HG02588 (cell line): ENCODE data around the gene U2AF1L4.
A peak's percentile ranks its signal among the peaks of the same experiment; 100 is the strongest.
"Not testable (repeated sequence)": the region's sequence is repeated elsewhere in the genome, so short reads cannot be mapped to it uniquely, and the experiment has no call there.

Experiments
- ATAC-seq: cut with Tn5 transposase; IDR thresholded peaks from one replicate; pipeline ENCODE4 v1.9.1; 2021; ENCODE audit warnings: mild to moderate bottlenecking, moderate library complexity; ENCODE audit not compliant: unreplicated experiment

Gene U2AF1L4

DNA sequence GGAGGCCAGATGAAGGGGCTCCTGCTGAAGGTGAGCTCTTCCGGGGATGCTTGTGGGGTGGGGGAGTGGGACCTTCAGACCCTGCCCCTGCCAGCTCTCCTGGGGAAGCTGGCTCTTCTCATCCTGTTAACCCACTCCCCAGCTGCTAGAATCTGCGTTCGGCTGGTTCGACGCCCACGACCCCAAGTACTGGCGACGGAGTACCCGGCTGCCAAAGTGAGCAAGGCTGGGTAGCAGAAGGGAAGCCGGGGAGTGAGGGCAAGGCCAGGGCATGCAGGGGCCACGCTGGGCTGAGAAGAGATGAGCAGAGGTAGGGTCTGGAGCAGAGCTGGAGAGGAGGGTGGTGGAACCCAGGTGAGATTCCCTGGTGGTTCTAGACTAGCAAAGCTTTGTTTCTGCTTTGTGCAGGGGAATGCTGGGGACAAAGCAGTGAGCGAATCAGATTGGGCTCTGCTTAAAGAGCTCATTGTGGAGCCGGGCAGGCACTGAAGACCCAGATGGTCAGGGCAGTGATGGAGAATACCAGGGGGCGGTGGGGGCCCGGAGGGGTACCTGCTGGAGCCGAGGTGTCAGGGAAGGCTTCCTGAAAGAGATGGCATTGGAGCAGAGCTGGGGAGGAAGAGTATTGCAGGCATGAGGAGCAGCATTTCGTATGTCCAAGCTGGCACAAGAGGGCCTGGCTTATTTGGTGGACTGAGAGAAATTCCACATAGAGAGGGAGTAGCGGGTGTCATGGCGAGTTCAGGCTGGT lies 17.1 kb downstream of the U2AF1L4 start:
- ATAC-seq: no peak

DNA sequence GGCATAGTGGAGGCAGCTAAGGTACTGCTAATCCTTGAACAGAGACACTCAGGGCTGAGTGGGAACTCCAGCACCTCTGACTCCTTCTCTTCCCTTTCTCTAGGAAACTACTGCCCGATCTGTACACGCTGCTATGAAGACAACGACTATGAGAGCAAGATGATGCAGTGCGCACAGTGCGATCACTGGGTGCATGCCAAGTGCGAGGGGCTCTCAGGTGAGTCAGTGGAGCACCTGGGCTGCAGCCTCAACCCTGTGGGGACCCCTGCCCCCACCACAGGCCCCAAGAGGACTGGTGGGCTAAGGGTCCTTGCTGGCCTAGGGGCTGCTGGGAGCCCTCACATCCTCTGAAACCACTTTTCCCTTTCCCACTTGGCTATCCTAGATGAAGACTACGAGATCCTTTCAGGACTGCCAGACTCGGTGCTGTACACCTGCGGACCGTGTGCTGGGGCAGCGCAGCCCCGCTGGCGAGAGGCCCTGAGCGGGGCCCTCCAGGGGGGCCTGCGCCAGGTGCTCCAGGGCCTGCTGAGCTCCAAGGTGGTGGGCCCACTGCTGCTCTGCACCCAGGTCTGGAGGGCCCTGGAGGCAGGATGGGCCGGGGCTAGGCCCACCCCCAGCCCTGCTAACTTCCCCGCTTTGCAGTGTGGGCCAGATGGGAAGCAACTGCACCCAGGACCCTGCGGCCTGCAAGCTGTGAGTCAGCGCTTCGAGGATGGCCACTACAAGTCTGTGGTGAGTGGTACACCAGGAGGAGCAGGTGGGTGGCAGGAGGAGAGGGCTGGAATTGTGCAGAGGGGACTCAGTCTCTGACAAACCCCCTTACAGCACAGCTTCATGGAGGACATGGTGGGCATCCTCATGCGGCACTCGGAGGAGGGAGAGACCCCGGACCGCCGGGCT lies 17.9 kb downstream of the U2AF1L4 start:
- ATAC-seq: no peak

DNA sequence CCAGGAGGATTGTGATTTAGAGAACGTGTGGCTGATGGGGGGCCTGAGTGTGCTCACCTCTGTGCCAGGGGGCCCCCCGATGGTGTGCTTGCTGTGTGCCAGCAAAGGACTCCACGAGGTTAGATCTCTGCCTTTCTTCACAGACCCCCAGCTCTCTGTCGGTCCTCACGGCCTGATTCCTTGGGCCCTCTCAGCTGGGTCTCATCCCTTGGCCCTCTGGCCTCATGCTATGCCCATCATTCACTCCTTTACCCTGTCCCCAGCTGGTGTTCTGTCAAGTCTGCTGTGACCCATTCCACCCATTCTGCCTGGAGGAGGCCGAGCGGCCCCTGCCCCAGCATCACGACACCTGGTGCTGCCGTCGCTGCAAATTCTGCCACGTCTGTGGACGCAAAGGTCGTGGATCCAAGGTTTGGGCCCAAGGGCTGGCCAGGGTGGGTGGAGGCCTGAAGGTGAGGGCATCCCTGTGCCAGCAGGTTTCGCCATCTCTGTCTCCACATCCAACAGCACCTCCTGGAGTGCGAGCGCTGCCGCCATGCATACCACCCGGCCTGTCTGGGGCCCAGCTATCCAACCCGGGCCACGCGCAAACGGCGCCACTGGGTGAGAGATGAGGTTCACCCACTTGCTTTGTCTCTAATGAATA lies 19.9 kb downstream of the U2AF1L4 start:
- ATAC-seq: no peak

DNA sequence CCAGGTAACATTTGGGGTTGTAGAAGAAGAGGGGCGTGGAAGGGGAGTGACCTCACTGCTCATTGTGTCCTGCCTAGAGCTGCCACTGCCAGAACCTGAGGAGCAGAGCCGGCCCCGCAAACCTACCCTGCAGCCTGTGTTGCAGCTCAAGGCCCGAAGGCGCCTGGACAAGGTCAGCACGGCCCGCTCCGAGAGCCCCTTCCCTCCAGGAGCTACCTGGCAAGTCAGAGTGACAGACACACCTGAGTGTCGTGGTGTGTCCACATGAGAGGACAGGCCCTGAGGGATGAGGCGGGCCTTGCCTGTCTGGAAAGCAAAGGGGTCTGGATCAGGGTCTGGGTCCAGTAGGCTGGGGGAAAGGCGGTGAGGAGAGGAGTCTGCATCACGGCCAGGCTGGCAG lies 20.7 kb downstream of the U2AF1L4 start:
- no peak for ATAC-seq

DNA sequence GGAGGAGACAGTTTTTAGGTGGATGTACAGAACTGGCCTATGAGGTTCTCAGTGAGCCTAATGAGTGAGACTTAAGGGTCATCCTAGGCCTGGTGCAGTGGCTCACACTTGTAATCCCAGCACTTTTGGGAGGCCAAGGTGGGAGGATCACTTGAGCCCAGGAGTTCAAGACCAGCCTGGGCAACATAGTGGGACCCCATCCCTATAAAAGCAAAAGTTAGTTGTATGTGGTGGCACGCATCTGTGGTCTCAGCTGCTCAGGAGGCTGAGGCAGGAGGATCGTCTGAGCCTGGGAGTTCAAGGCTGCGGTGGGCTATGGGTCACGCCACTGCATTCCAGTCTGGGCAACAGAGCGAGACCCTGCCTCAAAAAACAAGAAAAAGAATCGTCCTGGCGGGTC lies 21.1 kb downstream of the U2AF1L4 start:
- not testable (repeated sequence) for ATAC-seq

DNA sequence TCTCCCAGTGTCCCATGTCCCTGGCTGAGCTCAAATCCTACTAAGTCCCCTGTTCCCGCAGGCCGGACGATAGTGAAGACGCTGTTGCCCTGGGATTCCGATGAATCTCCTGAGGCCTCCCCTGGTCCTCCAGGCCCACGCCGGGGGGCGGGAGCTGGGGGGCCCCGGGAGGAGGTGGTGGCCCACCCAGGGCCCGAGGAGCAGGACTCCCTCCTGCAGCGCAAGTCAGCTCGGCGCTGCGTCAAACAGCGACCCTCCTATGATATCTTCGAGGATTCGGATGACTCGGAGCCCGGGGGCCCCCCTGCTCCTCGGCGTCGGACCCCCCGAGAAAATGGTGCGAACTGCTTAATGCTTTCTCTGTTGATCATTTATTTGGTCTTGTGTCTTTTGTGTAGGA lies 21.5 kb downstream of the U2AF1L4 start:
- no peak for ATAC-seq

DNA sequence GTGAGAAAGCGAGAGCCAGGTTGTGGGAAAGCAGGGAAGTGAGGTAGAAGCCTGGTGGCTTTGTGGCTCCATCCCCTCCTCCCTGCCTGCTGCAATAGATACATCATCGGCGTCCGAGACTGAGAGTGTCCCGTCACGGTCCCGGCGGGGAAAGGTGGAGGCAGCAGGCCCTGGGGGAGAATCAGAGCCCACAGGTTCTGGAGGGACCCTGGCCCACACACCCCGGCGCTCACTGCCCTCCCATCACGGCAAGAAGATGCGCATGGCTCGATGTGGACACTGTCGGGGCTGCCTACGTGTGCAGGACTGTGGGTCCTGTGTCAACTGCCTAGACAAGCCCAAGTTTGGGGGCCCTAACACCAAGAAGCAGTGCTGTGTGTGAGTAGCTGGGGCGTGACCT lies 22.3 kb downstream of the U2AF1L4 start:
- ATAC-seq: no peak

DNA sequence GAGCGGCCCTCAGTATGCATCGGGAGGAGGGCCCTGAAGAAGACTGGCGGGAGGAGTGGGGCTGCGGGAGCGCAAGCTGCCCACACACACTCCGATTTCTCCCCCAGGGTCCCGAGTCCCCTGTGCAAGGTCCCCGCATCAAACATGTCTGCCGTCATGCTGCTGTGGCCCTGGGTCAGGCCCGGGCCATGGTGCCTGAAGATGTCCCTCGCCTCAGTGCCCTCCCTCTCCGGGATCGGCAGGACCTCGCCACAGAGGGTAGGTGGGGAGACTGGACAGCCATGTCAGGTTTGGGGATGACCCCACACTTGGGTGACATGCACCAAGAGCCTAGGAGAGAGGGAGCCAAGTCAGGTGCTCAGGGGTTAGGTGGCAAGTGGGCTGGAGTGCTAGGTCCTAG lies 22.8 kb downstream of the U2AF1L4 start:
- no peak for ATAC-seq

DNA sequence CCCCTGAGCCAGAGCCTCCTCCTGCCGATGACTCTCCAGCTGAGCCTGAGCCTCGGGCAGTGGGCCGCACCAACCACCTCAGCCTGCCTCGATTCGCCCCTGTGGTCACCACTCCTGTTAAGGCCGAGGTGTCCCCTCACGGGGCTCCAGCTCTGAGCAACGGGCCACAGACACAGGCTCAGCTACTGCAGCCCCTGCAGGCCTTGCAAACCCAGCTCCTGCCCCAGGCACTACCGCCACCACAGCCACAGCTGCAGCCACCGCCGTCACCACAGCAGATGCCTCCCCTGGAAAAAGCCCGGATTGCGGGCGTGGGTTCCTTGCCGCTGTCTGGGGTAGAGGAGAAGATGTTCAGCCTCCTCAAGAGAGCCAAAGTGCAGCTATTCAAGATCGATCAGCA lies 23.8 kb downstream of the U2AF1L4 start:
- ATAC-seq: no peak

DNA sequence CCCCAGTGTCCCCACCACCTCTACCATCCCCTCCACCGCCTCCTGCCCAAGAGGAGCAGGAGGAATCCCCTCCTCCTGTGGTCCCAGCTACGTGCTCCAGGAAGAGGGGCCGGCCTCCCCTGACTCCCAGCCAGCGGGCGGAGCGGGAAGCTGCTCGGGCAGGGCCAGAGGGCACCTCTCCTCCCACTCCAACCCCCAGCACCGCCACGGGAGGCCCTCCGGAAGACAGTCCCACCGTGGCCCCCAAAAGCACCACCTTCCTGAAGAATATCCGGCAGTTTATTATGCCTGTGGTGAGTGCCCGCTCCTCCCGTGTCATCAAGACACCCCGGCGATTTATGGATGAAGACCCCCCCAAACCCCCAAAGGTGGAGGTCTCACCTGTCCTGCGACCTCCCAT lies 24.6 kb downstream of the U2AF1L4 start:
- ATAC-seq: no peak

DNA sequence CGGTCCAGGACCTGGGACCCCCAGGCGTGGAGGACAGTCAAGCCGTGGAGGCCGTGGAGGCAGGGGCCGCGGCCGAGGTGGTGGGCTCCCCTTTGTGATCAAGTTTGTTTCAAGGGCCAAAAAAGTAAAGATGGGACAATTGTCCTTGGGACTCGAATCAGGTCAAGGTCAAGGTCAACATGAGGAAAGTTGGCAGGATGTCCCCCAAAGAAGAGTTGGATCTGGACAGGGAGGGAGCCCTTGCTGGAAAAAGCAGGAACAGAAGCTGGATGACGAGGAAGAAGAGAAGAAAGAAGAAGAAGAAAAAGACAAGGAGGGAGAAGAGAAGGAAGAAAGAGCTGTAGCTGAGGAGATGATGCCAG lies 25.1 kb downstream of the U2AF1L4 start:
- ATAC-seq: no peak

DNA sequence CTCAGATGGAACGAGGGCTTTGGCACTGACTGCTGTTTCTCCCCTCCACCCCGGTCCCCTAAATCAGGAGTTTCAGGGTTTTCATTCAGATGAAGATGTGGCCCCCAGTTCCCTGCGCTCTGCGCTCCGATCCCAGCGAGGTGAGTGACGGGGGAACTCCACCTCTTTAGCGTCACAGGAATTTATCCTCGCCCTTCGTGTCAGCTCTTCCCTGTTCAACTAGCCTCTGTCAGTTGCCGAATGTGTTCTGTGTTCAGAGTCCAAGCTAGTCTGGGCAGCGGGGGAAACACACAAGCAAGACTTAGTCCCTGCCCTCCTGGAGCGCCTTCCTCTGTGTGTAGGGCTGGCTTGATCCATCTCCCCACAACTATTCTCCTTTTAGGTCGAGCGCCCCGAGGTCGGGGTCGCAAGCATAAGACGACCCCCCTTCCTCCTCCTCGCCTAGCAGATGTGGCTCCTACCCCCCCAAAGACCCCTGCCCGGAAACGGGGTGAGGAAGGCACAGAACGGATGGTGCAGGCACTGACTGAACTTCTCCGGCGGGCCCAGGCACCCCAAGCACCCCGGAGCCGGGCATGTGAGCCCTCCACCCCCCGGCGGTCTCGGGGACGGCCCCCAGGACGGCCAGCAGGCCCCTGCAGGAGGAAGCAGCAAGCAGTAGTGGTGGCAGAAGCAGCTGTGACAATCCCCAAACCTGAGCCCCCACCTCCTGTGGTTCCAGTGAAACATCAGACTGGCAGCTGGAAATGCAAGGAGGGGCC lies 25.6 kb downstream of the U2AF1L4 start:
- no peak for ATAC-seq

DNA sequence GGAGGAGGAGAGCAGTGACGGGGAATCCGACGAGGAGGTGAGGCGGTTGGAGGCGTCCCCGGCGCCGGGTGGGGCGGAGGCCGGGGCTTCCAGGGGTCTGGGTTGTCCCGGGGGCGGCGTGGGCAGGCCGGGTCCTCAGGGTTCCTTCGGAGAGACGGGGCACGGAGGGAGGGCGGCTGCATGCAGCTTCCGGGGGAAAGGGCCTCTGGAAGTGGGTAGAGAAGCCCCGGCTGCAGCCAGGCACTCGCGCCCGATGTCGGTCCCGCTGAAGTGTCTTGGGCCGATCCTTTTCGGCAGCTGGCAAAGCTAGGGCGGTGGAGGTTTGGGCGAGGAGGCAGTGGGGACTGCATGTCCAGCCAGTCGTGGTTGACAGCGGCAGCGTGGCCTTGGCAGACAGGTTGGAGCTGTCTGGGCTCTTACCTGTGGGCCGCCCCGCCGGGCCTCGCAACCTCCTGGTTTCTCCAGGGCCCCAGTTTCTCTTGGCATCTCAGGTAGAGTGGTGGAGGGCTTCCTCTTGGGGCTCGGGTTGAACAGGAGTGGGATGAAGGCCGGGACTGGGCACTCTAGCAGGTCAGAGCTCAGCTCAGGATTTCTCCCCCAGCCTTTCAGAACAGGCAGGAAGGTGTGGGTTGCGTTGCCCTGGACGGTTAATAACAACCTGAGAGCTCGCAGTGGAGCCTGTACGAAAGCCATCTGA lies 26.7 kb downstream of the U2AF1L4 start:
- no peak for ATAC-seq

DNA sequence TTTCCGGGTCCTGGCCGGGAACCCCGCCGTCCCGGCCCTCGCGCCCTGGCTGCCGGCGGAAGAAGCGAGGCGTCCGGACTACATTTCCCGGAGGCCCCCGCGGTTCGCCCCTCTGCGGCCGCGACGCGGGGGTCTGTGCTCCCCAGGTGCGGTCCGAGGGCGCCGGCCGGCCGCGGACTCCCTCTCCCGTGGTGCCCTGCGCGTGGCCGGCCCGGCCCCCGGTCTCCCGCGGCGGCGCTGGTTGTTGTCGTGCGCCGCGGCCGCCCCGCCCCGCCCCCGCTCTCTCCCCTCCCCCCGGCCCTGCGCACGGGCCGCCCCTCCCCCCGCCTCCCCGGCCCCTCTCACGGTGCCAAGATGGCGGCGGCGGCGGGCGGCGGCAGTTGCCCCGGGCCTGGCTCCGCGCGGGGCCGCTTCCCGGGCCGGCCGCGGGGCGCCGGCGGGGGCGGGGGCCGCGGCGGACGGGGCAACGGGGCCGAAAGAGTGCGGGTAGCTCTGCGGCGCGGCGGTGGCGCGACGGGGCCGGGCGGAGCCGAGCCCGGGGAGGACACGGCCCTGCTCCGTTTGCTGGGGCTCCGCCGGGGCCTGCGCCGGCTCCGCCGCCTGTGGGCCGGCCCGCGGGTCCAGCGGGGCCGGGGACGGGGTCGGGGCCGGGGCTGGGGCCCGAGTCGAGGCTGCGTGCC lies 27.4 kb downstream of the U2AF1L4 start, which contains the start of gene KMT2B:
KMT2B (plus strand) TSS at position 339 of the 680 bp plus-strand sequence; CDS start at position 355, 16 bp downstream.
- peak; percentile 48 for ATAC-seq

DNA sequence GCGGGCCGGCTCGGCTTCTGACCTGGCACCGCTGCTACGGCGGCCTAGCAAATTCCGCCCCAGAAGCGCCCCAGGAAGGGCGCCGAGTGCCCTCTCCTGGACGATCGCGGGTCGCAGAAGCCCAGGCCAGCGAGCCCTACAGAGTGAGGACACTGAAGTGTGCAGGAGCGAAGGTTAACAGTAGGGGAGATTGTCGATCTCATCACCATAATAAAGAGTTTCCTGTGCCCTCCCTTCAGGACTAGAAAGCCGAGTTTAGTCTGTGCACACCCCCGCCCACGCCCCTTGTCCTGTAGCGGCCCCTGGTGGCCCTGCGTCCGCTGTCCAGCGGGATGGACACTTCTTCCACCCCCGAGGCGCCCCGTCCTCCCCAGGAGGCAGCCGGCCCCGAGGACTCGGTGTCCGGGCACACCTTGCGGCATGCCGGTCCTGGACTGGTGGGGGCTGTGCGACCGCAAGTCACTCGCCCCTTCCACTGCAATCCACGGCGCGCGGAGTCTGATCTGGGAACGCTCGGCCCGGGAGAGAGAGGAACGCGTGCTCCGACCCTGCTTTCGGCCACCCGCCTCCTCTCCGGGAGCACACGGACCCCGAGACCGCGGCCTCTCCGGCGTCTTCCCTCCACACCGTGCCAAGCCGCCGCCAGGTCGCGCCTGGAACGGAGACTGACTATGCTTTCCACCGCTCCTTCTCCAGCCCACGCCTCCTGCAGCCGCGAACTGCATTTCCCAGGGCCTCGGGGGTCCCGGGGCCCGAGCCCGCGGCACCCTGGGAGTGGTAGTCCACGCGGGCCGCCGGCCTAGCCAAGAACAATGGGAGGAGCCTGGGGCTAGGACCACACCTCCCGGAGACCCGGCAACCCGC lies 28.2 kb downstream of the U2AF1L4 start:
- peak; percentile 54 for ATAC-seq

DNA sequence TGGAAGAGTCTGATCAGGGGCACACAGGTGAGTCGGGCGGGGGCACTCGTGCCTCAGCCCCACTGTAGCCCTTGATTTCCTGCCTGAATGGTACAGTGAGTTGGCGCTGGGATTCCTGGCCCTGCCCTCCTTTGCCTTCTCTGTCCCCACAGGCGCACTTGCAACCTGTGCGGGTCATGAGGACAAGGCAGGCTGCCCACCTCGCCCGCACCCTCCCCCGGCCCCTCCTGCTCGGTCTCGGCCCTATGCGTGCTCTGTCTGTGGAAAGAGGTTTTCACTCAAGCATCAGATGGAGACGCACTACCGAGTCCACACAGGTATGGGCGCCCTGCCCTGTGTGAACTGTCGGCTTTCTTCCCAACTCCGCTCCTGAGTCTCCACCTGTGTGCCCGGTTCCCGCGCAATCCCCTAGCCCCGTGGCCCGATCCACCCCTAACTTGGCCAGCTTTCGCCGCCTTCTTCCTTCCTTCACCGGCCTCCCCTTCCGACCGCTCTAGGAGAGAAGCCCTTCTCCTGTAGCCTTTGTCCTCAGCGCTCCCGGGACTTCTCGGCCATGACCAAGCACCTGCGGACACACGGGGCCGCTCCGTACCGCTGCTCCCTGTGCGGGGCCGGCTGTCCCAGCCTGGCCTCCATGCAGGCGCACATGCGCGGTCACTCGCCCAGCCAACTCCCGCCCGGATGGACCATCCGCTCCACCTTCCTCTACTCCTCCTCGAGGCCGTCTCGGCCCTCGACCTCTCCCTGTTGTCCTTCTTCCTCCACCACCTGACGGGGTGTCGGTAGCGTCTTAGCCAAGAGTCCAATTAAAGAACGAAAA lies 29.0 kb downstream of the U2AF1L4 start:
- ATAC-seq: no peak

DNA sequence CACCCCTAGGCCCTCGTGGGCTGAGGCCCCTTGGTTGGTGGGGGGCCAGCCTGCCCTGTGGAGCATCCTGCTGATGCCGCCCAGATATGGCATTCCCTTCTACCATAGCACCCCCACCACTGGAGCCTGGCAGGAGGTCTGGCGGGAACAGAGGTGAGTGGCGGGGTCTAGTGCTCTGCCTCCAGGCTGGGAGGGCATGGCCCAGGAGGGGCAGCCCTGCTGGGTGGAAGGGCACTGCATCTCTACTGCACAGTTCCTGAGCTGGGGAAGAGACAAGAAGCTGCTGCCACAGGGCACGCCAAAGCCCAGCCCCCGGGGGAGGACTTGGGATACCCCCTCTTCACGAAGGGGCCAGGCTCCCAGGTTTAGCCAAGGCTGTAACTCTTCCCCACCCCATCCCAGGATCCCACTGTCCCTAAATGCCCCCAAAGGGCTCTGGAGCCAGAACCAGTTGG lies 29.8 kb downstream of the U2AF1L4 start:
- no peak for ATAC-seq
